Subcutaneous adipose tissue (tissue), 4 donors: ENCODE measurements around the gene IL20. TPM values are rescaled to one million over a fixed set of nuclear protein-coding genes. Genes with fewer than 3 reads are reported as not detected.

Experiments
- total RNA-seq, 4 donors: library from RNA; depleted of rRNA; stranded (reverse); fragments of >200 nt; gene quantifications; one replicate each; pipeline ENCODE4 v1.1.0, GENCODE V29; 2016
- TF ChIP-seq, protein P1 (sequence below): fragments of 450-650 bp; IDR thresholded peaks from one replicate; pipeline ENCODE4 v1.5.1; 2016; ENCODE audit warnings: low read depth, mild to moderate bottlenecking, control low read depth, antibody characterized with exemption, moderate library complexity

Gene IL20
- not detected for total RNA-seq

DNA sequence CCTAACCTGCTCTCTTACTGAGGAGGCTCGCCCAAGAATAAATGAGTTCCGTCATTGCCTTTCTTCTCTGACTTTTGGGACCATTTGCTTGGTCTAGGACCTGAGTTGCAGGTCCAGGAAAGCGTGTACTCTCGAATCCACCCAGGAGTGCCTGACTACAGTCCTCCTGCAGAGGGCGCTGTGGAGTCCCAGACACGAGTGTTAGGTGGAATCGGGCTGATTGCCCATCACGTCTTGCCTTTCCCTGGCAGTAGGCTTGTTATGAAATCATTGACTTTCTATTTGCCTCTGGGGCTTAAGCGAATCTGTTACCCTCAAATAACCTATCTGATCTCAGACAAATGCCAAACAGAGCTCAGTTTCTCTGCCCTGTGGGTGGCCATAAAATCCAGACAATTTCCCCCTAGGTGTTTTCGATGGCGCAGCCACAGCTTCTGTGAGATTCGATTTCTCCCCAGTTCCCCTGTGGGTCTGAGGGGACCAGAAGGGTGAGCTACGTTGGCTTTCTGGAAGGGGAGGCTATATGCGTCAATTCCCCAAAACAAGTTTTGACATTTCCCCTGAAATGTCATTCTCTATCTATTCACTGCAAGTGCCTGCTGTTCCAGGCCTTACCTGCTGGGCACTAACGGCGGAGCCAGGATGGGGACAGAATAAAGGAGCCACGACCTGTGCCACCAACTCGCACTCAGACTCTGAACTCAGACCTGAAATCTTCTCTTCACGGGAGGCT lies at the start of gene IL20:
Gene IL20, plus strand, starts transcription at position 685 of the 733 bp plus-strand sequence. CDS start 230 bp downstream, outside the sequence.
- TF ChIP-seq, protein P1, sequence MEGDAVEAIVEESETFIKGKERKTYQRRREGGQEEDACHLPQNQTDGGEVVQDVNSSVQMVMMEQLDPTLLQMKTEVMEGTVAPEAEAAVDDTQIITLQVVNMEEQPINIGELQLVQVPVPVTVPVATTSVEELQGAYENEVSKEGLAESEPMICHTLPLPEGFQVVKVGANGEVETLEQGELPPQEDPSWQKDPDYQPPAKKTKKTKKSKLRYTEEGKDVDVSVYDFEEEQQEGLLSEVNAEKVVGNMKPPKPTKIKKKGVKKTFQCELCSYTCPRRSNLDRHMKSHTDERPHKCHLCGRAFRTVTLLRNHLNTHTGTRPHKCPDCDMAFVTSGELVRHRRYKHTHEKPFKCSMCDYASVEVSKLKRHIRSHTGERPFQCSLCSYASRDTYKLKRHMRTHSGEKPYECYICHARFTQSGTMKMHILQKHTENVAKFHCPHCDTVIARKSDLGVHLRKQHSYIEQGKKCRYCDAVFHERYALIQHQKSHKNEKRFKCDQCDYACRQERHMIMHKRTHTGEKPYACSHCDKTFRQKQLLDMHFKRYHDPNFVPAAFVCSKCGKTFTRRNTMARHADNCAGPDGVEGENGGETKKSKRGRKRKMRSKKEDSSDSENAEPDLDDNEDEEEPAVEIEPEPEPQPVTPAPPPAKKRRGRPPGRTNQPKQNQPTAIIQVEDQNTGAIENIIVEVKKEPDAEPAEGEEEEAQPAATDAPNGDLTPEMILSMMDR = no peak

- TF ChIP-seq, protein P1 = no peak
These were observed 48.8 kb upstream of the IL20 start for GRCh38 chr1:206816390-206817287.

GRCh38 chr1:206821493-206821892 lies 43.9 kb upstream of the IL20 start:
- TF ChIP-seq, protein P1 = no peak

- TF ChIP-seq, protein P1 = no peak
These were observed 41.7 kb upstream of the IL20 start for GRCh38 chr1:206823727-206824126.

DNA sequence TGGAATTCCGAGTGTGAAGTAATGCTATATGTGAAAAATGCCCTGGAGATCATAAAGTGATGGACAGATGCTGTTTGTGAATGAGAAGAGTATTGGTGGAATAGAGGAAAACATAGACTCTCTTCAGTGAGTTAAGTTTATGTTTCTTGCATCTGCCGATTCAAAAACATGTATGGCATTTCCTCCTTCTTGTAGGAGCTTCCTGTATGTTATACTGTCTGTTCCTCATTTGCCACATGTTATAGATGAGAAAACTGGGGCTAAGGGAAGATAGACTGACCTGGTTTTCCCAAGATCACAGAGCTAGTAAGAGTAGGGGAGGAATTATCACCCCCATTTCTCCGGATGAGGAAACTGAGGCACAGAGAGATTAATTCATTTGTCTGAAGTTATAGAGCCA lies 41.1 kb upstream of the IL20 start:
- TF ChIP-seq, protein P1 = no peak

DNA sequence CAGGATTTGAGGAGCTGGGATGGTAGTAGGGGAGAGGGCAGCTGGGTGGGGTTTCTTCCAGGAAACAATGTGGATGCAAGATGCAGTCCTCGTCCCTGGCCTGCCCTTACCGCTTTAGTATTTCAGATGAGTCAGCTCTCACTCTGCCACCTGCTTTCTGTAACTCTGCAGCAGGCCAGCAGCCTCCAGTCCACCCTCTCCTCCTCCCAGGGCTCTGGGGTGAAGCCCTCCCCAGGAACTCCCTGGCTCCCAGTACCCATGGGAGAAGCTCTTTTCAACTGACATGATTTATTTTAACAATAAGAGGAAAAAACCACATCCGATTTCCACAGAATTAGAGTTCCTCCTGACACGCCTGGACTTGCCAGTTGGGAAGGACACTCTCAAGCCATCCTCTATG lies 39.0 kb upstream of the IL20 start:
- TF ChIP-seq, protein P1 = no peak

- TF ChIP-seq, protein P1 = no peak
These were observed 37.4 kb upstream of the IL20 start for GRCh38 chr1:206828061-206828460.
